Glutamatergic neuron (in vitro differentiated cells): ENCODE measurements around the gene PSAP. TPM values are rescaled to one million over a fixed set of nuclear protein-coding genes. Genes with fewer than 3 reads are reported as not detected.

ENCODE experiments used
- DNase-seq: peaks from one replicate; pipeline ENCODE4 v3.0.0; 2022
- H3K27ac Mint-ChIP-seq: one replicate; pipeline ENCODE4 v1.8.0; 2020; ENCODE audit warnings: mild to moderate bottlenecking, mixed read lengths, inconsistent platforms; ENCODE audit not compliant: unreplicated experiment
- H3K27me3 Mint-ChIP-seq: one replicate; pipeline ENCODE4 v1.8.0; 2020; ENCODE audit warnings: mild to moderate bottlenecking, moderate library complexity, mixed read lengths, inconsistent platforms; ENCODE audit not compliant: unreplicated experiment
- H3K36me3 Mint-ChIP-seq: one replicate; pipeline ENCODE4 v1.8.0; 2020; ENCODE audit warnings: mild to moderate bottlenecking, mixed read lengths, inconsistent platforms; ENCODE audit not compliant: unreplicated experiment
- H3K4me1 Mint-ChIP-seq: one replicate; pipeline ENCODE4 v1.8.0; 2020; ENCODE audit warnings: mild to moderate bottlenecking, low read depth, mixed read lengths, inconsistent platforms; ENCODE audit not compliant: unreplicated experiment
- H3K4me3 Mint-ChIP-seq: one replicate; pipeline ENCODE4 v1.8.0; 2020; ENCODE audit warnings: mild to moderate bottlenecking, mixed read lengths, inconsistent platforms; ENCODE audit not compliant: unreplicated experiment
- H3K9me3 Mint-ChIP-seq: one replicate; pipeline ENCODE4 v1.8.0; 2020; ENCODE audit warnings: mild to moderate bottlenecking, moderate library complexity, mixed read lengths, inconsistent platforms; ENCODE audit not compliant: unreplicated experiment
- CTCF ChIP-seq: fragments of 200-600 bp; sonication (generic); IDR thresholded peaks from one replicate; pipeline ENCODE4 v1.5.0; 2021; ENCODE audit not compliant: partially characterized antibody, unreplicated experiment
- total RNA-seq: library from RNA; stranded (reverse); fragmentation: NEBNext Ultra II Directional; extraction: Animal tissue kit (Norgen Biotek cat#: 25700); gene quantifications from one replicate; pipeline ENCODE4 v1.2.1, GENCODE V29; 2021; ENCODE audit not compliant: unreplicated experiment

Gene PSAP
- total RNA-seq, 1 donor from 2014 or later, result 737 TPM

- Mint-ChIP-seq H3K9me3 (peaks cover under 1% of the 10 kb centered on the region), H3K4me3 (no peak overlapping the region), H3K4me1 (peaks cover 7% of the 10 kb centered on the region), H3K27ac (no peak overlapping the region), H3K36me3 (no peaks in the 10 kb centered on the region), H3K27me3 (peaks cover 2% of the 10 kb centered on the region)
- DNase-seq, result no peak
- no peak for TF ChIP-seq CTCF
Observed at GRCh38 chr10:71802235-71802634, 48.8 kb downstream of the PSAP start.

- H3K9me3 Mint-ChIP-seq, result peaks cover 3% of the 10 kb centered on the region
- H3K4me3 Mint-ChIP-seq, result no peak overlapping the region
- peaks cover 2% of the 10 kb centered on the region for H3K27me3 Mint-ChIP-seq
- TF ChIP-seq CTCF, result no peak
- no peak overlapping the region for H3K27ac Mint-ChIP-seq
- H3K4me1 Mint-ChIP-seq, result peaks cover 7% of the 10 kb centered on the region
- peaks cover 3% of the 10 kb centered on the region for H3K36me3 Mint-ChIP-seq
- DNase-seq, result no peak
Observed at GRCh38 chr10:71801361-71801760, 49.7 kb downstream of the PSAP start.

GRCh38 chr10:71799608-71800453 lies 51.2 kb downstream of the PSAP start:
- Mint-ChIP-seq H3K9me3 (peaks cover 3% of the 10 kb centered on the region), H3K36me3 (peaks cover 9% of the 10 kb centered on the region), H3K4me1 (peaks cover 7% of the 10 kb centered on the region), H3K27me3 (peaks cover 7% of the 10 kb centered on the region), H3K4me3 (no peak overlapping the region), H3K27ac (no peak overlapping the region)
- no peak for DNase-seq
- TF ChIP-seq CTCF, result no peak

GRCh38 chr10:71799112-71799511 lies 51.9 kb downstream of the PSAP start:
- Mint-ChIP-seq H3K27me3 (peaks cover 5% of the 10 kb centered on the region), H3K36me3 (peaks cover 15% of the 10 kb centered on the region), H3K9me3 (peaks cover 3% of the 10 kb centered on the region)

More at GRCh38 chr10:71799112-71799511, 51.9 kb downstream of the PSAP start:
- Mint-ChIP-seq H3K4me3 (no peak overlapping the region), H3K4me1 (peaks cover 2% of the 10 kb centered on the region), H3K27ac (no peak overlapping the region)
- DNase-seq, result no peak
- TF ChIP-seq CTCF, result no peak
